ENCODE data around the gene EIF1B. TPM values are rescaled to one million over a fixed set of nuclear protein-coding genes. Genes with fewer than 3 reads are reported as not detected.

Gene EIF1B
- polyA plus RNA-seq, 3 donors from 2014 or later: 32.8 to 54.1 (median 34.4) TPM

GRCh38 chr3:40337136-40338108, 27.9 kb downstream of the EIF1B start:
- no peak overlapping the region for H3K27ac Mint-ChIP-seq
- no peak overlapping the region for H3K4me3 Mint-ChIP-seq
- H3K27me3 Mint-ChIP-seq (ENCODE audit: low read depth in 3 of 3): peaks cover 0 to 2% (median 0%) of the 10 kb centered on the region in 3 donors
- H3K4me1 Mint-ChIP-seq: no peaks in the 10 kb centered on the region
- H3K9me3 Mint-ChIP-seq: no peaks in the 10 kb centered on the region
- H3K36me3 Mint-ChIP-seq: no peaks in the 10 kb centered on the region
- DNase-seq: no peak

- Mint-ChIP-seq H3K4me1 (no peaks in the 10 kb centered on the region), H3K27me3 (ENCODE audit: low read depth in 3 of 3) (peaks cover 0 to 6% (median 0%) of the 10 kb centered on the region in 3 donors), H3K4me3 (no peak overlapping the region)
These were observed 30.4 kb downstream of the EIF1B start for GRCh38 chr3:40339871-40340270.

GRCh38 chr3:40340541-40341170, 31.1 kb downstream of the EIF1B start:
- no peak overlapping the region for H3K4me3 Mint-ChIP-seq
- no peaks in the 10 kb centered on the region for H3K36me3 Mint-ChIP-seq
- no peak for DNase-seq
- H3K27me3 Mint-ChIP-seq (ENCODE audit: low read depth in 3 of 3): peaks cover 0 to 6% (median 0%) of the 10 kb centered on the region in 3 donors
- H3K4me1 Mint-ChIP-seq: no peaks in the 10 kb centered on the region
- no peak overlapping the region for H3K27ac Mint-ChIP-seq
- no peaks in the 10 kb centered on the region for H3K9me3 Mint-ChIP-seq

More at GRCh38 chr3:40339871-40340270, 30.4 kb downstream of the EIF1B start:
- H3K27ac Mint-ChIP-seq: no peak overlapping the region
- no peaks in the 10 kb centered on the region for H3K9me3 Mint-ChIP-seq
- DNase-seq: no peak
- no peaks in the 10 kb centered on the region for H3K36me3 Mint-ChIP-seq

GRCh38 chr3:40341671-40342070, 32.2 kb downstream of the EIF1B start:
- no peak overlapping the region for H3K27ac Mint-ChIP-seq
- no peaks in the 10 kb centered on the region for H3K9me3 Mint-ChIP-seq
- no peaks in the 10 kb centered on the region for H3K4me1 Mint-ChIP-seq
- peaks cover 0 to 6% (median 0%) of the 10 kb centered on the region in 3 donors for H3K27me3 Mint-ChIP-seq (ENCODE audit: low read depth in 3 of 3)
- DNase-seq: no peak
- no peaks in the 10 kb centered on the region for H3K36me3 Mint-ChIP-seq
- H3K4me3 Mint-ChIP-seq: no peak overlapping the region

GRCh38 chr3:40350529-40350928, 41.0 kb downstream of the EIF1B start:
- no peak overlapping the region for H3K27ac Mint-ChIP-seq
- H3K4me3 Mint-ChIP-seq: no peak overlapping the region
- no peak for DNase-seq
- H3K27me3 Mint-ChIP-seq (ENCODE audit: low read depth in 3 of 3): peaks cover 6 to 20% (median 6%) of the 10 kb centered on the region in 3 donors
- no peaks in the 10 kb centered on the region for H3K36me3 Mint-ChIP-seq
- H3K4me1 Mint-ChIP-seq: no peaks in the 10 kb centered on the region
- no peaks in the 10 kb centered on the region for H3K9me3 Mint-ChIP-seq

- no peaks in the 10 kb centered on the region for H3K36me3 Mint-ChIP-seq
- H3K4me3 Mint-ChIP-seq: no peak overlapping the region
- peaks cover 3 to 14% (median 6%) of the 10 kb centered on the region in 3 donors for H3K27me3 Mint-ChIP-seq (ENCODE audit: low read depth in 3 of 3)
- no peak for DNase-seq
- no peaks in the 10 kb centered on the region for H3K9me3 Mint-ChIP-seq
- no peak overlapping the region for H3K27ac Mint-ChIP-seq
- no peaks in the 10 kb centered on the region for H3K4me1 Mint-ChIP-seq
These were observed 45.9 kb downstream of the EIF1B start for GRCh38 chr3:40355410-40355809.

- Mint-ChIP-seq H3K9me3 (peaks cover 0 to 2% (median 0%) of the 10 kb centered on the region in 6 donors), H3K27me3 (ENCODE audit: low read depth in 3 of 3) (peaks cover 0 to 14% (median 1%) of the 10 kb centered on the region in 3 donors), H3K4me3 (no peak overlapping the region), H3K4me1 (no peaks in the 10 kb centered on the region), H3K36me3 (no peaks in the 10 kb centered on the region), H3K27ac (no peak overlapping the region)
- DNase-seq: no peak
These were observed 48.9 kb downstream of the EIF1B start for GRCh38 chr3:40358454-40358853.

Other genes with a start within 250 kb of the EIF1B start
- gene ENTPD3, start 77.5 kb downstream of the EIF1B start, polyA plus RNA-seq: not detected
- 100 to 1,000 TPM; 355 to 912 (median 682) TPM for gene RPL14, start 147.6 kb downstream of the EIF1B start, polyA plus RNA-seq
- gene ZNF619, start 167.4 kb downstream of the EIF1B start, polyA plus RNA-seq: 1 to 10 TPM; 1.8 to 4.7 (median 2.6) TPM
- gene ZNF620, start 196.3 kb downstream of the EIF1B start, polyA plus RNA-seq: 1 to 10 TPM; 1.3 to 4.7 (median 1.7) TPM
- 1 to 10 TPM in 1 of 3 donors, under 1 TPM in 2; 0.64 to 5.6 (median 0.66) TPM for gene ZNF621, start 215.3 kb downstream of the EIF1B start, polyA plus RNA-seq

Data from immature natural killer cell (primary cell).